T-helper 1 cell treated with Interleukin-12 subunit alpha and Interleukin-12 subunit beta and Interleukin-4 antibody, amounts not matched to agents 30 ng/mL and 1 ng/mL, for 36 hours (primary cell): ENCODE data around the gene PSME3IP1. TPM values are rescaled to one million over a fixed set of nuclear protein-coding genes. Genes with fewer than 3 reads are reported as not detected.

Experiments used
- intact Hi-C: fragments of 100-400 bp; cut with micrococcal nuclease; formaldehyde crosslinking; loops from one replicate; pipeline ENCODE4 v1.15.1; 2024
- total RNA-seq: library from RNA; stranded (reverse); gene quantifications from 2 replicates; pipeline ENCODE4 v1.2.3, GENCODE V29; 2022

PSME3IP1 gene
- total RNA-seq, 1 donor from 2014 or later = 135 TPM

DNA sequence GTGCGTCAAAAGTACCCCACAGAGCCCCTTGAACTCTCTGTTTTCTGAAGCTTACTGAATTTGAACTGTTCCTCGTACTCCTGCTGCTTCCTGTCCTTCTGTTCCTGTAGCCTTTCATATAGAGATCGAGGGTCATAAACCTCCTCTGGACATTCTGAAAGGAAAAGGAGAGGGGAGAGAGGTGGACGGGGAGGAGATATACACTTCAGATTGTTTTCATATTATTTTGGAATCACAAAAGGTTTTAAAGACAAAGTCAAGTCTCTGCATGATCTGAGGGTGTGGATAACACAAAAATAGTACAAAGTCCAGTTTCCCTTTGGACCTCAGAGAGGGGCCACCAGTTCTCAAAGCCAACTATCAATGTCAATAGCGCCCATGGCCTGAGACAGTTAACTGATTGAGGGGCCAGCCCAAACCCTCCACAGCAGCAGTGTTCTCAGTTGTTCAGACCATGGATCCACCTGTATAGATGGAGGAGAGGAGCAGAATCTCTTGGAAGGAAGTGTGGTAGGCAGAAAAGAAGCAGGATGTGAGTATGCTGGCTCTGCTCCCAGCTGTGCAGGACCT is 13.0 kb downstream of the PSME3IP1 start:
- intact Hi-C loops = no loop called here

DNA sequence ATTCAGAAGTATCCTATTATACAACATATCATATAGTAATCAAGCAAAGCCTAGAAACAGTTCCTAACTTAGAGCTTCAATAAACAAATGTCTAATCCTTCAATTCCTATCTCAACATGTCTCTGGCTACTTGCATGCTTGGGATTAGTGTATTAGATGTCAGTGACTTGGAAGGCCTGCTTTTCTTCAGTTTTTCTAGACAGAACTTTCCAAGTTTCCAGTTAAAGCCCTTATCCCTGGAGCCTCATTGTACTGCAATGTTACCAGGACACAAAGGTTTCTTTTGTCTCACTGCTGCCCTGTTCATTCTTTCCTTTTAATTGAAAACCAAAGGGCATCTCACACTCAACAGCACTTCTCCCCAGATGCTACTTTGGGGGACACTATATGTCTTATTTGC is 16.5 kb downstream of the PSME3IP1 start:
- intact Hi-C loops = loop anchor here (2.0 kb wide), 1 partner anchor 303 kb away; no protein-coding TSS in a partner anchor

GRCh38 chr16:57167953-57168352 is 17.9 kb downstream of the PSME3IP1 start:
- intact Hi-C loops = loop anchor here (1.0 to 2.0 kb wide), 4 partner anchors 76 to 301 kb away; partner anchors contain the start of gene CPNE2

GRCh38 chr16:57167538-57167937 is 18.3 kb downstream of the PSME3IP1 start:
- intact Hi-C loops = no loop called here

DNA sequence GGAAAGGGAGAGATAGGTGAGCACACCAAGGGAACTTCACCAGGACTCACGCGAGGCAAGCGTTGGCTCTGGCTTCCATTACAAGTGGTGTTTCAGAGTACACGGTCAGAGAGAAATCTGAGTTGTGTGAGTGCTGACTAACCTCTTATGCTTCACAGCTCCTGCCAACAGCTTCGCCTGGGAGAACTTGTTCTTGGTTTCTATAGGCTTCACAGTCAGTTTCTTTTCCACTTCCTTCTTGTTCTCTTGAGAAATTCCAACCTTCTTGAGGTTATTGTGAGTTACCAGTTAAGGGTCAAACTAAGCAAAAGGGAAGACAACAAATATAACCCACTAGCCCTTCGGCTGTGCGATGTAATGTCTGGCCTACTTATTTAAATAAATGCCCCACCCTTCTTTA is 18.9 kb downstream of the PSME3IP1 start:
- intact Hi-C loops = no loop called here

DNA sequence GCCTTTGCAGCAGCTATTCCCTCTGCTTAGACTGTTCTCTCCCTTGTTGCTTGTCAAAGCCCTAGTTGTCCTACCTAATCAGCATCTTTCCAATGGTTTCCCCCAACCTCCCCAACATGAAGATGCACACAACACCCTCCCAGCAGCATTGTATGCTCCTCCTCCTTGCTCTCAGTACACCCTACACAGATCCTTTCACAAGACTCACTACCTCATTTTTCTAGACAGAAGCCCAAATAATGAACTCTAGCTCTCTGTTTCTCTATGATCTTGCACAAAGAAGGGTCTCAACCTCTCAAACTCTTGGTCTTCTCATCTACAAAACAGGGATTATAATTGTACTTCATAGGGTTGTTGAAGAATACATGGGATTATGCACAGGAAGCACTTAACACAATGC is 19.4 kb downstream of the PSME3IP1 start:
- intact Hi-C loops = no loop called here

GRCh38 chr16:57165938-57166337 is 19.9 kb downstream of the PSME3IP1 start:
- intact Hi-C loops = no loop called here

DNA sequence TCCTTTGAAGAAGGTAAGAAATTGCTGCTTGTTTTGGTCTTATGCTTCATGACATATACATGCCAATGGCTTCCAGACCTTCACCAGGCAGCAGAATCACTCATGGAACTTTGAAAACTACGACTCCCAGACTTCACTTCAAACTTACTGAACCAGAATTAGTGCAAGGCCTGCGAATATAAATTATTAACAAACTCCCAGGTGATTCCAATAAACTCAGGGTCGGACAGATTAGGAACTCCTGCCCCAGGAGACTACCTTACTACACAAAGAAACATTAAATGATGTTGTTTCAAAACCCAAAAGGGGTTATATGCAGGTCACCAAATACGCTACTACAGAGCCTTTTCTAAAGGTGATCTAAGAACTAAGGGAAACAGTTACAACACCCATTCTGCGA is 20.4 kb downstream of the PSME3IP1 start:
- intact Hi-C loops = no loop called here

- intact Hi-C loops = no loop called here
These were observed 22.0 kb downstream of the PSME3IP1 start for GRCh38 chr16:57163842-57164241.

GRCh38 chr16:57159447-57159846 is 26.4 kb downstream of the PSME3IP1 start:
- intact Hi-C loops = no loop called here

DNA sequence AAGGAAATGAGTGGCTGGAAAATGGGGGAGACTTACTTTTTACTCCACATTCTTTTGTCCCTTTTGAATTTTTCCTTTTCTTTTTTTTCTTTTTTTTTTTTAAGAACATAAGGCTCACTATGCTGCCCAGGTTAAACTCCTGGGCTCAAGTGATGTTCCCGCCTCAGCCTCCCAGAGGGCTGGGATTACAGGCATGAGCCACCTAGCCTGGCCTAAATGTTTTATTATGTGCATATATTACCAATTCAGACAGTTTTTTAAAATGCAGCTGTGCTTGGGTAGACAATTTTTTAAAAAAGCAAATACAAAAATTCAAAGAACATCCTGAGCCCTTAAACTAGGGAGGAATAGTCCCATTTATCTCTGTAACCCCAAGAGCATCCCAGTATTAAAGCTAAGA is 28.3 kb downstream of the PSME3IP1 start:
- intact Hi-C loops = no loop called here

DNA sequence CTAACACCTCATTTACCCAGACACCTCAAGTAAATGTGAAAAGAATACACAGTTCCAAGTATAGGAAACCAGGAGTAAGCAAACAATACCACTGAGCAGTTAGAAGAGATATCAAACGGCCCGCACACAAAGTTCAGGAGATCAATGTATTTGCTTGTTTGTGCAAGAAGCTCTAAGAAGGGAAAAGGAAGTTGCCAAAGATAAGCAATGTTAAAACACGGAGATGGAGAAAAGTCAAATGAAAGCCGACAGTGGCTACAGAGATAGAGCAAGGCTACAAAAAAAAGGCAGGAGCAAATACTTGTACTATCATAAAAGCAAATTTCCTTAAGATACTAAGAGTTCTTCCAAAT is 29.5 kb downstream of the PSME3IP1 start:
- intact Hi-C loops = no loop called here

DNA sequence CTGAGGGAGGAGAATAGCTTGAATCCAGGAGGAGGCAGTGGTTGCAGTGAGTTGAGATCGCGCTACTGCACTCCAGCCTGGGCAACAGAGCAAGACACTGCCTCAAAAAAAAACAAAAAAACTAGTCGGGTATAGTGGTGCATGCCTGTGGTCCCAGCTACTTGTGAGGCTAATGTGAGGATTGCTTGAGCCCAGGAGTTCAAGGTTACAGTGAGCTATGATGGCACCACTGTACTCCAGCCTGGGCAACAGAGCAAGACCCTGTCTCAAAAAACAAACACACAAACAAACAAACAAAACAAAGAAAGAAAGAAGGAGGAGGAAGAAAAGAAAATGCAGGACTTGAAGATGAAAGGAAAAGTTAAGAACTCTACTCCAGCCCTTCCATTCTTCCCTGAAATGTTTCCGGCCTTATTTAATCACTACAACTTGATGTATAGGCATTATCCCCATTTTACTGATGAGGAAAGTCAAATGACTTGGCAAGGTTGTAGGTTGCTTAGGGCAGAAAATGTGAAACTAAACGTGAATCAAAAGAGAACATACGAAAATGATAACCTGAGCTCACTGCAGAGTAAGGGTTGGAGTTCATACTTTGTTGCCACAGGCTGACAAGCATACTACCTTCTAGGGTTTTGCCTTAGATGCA is 30.0 kb downstream of the PSME3IP1 start:
- intact Hi-C loops = no loop called here

GRCh38 chr16:57153841-57154240 is 32.0 kb downstream of the PSME3IP1 start:
- intact Hi-C loops = no loop called here

- intact Hi-C loops = no loop called here
These were observed 33.4 kb downstream of the PSME3IP1 start for GRCh38 chr16:57152096-57153093.

DNA sequence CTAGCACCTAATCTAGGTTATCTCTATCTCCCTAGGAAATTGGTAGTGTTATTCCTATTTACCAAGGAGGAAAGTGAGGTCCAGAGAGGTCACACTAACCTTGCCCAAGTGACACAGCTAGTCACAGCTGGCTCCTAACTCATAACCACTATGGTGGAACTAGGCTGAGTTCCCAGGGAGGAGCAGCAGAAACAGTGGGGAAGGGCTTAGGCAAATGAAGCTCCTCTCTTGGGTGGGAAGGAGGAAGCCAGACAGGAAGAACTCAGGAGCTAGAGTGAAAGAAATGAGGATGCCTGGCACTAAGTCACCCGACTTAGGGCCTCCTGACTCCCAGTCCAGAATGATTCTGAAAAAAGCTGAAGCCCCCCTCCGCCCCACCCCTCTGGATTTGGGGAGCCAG is 34.5 kb downstream of the PSME3IP1 start:
- intact Hi-C loops = no loop called here

DNA sequence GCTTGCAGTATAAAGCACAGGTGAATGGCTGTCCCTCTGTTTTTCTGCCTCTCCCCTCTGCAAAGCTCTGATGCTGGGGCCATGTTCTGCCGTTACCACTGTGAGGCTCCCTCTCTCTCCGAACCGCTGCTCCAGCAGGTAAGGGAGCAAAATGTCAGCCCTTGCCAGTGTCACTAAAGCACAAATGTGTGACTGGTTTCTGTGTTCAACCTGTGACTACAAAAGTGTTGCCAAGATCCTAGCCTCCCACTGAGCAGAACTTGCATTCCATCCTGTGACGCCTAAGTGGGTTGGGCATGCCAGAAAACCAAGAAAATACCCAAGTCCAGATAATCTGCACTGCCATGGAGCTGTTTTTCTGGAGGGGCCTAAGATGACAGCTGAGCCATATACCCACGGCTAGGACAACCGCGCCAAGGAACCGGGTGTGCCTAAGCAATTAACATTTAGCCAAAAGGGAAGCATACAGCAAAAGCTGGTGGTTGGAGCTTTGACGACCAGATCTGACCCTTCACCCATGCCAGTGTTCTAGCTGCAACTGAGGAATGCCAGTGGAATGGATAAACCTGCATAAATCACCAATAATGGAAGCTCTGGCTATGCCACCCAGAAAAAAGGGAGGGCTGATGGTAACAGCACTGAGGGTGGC is 35.0 kb downstream of the PSME3IP1 start:
- intact Hi-C loops = no loop called here

DNA sequence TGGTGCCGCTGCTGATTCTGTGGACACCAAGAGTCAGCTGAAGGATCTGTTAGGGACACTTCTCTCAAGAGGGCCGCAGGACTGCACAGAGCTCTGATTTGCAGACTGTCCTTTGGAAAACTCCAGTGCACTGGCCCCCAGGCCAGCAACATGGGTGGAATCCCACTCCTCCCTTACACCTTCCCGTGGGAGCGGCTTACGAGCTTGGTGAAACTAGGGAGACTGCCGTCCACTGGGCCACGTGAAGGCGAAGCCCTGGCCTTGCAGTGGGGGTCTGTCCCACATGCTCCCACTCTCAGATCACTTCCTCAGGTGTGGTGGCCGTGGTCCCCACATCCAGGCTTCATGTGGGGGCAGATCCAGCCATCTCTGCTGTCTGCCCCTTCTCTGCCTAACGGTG is 36.4 kb downstream of the PSME3IP1 start:
- intact Hi-C loops = no loop called here

DNA sequence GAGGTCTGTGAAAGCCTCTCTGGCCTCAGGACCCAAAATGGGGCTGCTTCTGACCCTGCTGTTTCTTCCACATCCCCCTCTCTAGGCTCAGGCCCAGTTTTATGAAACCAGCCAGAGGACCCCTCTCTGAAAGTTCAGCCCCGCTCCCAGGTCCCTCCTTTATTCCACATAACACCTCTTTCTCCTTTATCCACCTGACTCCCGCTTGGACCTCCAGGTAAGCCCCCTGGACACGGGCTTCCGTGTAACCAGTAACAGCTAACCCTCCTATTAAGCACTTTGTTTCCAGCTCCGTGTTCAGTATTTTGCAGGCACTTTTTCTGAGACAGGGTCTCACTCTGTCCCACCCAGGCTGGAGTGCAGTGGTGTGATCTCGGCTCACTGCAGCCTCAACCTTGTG is 37.4 kb downstream of the PSME3IP1 start:
- intact Hi-C loops = no loop called here

DNA sequence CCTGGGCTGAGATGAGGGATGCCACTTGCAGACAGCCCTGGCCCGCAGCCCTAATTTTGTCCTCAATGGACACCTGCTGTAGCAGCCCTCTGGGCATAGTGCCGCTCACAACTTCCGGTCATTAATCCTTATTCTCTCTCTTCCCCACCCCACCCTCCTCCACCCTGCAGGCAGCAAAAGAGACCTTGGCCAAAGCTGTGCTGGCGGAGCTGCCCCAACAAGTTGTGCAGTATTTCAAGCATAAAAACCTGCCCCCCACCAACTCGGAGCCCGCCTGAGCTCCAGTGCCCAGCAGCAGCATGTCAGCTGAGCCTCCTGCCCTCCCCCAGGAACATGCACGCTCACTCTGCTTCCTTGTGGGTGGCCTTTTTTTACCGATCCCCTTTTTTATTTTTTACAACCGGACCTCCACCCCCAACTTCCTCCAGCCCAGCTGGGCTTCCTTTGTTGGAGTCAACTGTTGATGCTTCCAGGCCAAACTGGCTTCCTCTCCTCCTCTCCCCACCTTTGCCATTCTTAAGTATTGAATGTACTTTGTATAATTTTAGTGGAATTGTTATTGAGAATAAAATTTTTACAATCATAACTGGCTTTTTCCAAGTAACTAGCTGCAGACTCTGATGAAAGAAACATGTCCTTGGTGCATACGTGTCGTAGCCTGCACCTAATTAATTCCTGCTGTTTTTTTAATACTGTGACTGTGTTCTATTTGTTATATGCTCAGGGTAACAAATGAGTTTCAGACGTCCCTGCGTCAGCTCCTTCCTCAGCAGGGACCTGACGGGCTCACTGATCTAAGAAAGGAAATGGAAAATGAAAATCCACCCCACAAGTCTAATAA is 38.2 kb downstream of the PSME3IP1 start:
- intact Hi-C loops = no loop called here

- intact Hi-C loops = no loop called here
These were observed 39.1 kb downstream of the PSME3IP1 start for GRCh38 chr16:57146735-57147134.
